GM12873 (cell line): ENCODE data around the gene CARMIL1.

ENCODE experiments used
- CTCF ChIP-seq: IDR thresholded peaks from 2 replicates; pipeline ENCODE4 v1.5.1; 2012; ENCODE audit warnings: low read depth, mild to moderate bottlenecking, moderate library complexity, low read length, control low read depth; ENCODE audit not compliant: insufficient read depth; ENCODE audit errors: missing control alignments

CARMIL1 gene

DNA sequence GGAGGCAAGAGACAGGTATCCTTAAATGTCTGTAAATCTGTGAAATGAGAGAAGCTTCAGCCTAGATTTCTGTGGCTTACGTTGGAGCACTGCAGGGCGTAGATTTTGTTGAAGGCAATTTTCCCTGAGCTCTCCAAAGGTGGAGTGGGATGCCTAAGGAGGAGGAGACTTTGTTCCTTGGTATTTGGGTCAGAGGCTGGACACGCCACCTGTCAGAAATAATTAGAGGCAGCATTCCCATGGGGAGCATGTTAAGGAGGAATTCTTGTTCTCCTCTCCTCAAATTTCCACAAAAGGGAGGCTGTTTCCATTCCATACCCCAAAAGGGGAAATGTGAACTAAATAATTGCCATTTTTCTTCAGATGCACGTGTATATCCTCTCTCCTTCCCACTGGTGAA, 361.7 kb downstream of the CARMIL1 start:
- no peak for TF ChIP-seq CTCF

GRCh38 chr6:25641377-25641776, 362.2 kb downstream of the CARMIL1 start:
- TF ChIP-seq CTCF = no peak

DNA sequence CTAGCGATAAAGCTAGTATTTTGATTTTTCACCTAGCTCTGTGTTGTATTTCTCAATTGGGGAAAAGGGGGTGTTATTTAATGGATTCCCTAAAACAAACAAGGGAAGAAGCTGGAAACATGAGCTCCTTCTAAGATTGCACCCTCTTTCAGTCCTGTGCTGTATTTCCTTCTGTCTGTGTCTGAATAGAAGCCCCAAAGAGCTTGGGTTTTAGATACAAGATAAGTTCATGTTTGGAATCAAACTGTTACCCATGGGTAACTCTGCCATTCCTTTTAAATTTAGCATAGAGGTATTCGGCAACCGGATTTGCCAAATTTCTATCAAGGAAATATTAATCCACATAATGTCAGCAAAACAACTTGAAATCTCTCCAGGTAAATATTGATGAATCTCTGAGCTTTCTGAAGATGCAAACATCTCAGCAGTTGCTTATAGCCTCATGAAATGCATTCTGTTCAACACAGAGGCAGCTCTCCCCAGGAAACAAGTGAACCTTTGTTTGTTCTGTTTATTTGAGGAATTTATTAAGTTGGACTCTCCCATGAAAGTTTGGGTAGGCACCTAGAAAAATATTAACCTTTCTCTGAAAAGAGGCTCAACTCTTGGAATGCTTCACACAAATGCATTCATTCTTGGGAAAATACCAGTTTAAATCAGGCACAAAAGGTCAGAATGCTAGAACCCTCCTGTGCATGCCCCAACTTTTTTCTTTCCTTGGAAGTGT, 362.9 kb downstream of the CARMIL1 start:
- no peak for TF ChIP-seq CTCF

DNA sequence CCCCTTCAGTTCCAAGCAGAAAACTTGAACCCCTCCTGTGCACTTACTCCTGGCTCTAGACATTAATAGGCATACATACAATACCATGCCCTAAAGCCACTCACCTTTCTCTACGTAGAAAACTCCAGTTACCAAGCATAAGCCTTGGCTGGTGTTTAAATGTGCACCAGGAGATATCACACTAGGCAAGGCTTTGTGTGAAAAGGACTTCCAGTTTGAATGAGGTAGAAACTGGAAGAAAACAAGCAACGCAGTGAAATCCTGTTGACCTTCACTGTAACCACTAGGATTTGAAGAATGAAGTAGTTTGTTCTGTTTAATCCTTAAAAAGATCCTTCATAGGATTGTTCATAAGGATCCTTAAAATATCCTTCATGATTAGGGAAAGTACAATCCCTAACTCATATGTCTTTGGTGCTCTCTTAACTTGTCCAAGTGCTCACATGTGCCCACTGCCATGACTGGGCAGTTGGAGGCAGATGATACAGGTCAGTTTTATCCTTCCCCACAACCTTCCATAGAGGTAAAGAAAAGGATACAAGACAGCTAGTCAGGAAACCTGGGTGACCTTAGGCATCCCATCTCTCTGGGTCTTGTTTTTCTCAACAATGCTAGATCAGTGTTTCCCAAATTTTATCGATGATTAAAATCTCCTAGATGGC, 363.6 kb downstream of the CARMIL1 start:
- TF ChIP-seq CTCF = no peak

GRCh38 chr6:25645916-25646315, 366.7 kb downstream of the CARMIL1 start:
- TF ChIP-seq CTCF = no peak

DNA sequence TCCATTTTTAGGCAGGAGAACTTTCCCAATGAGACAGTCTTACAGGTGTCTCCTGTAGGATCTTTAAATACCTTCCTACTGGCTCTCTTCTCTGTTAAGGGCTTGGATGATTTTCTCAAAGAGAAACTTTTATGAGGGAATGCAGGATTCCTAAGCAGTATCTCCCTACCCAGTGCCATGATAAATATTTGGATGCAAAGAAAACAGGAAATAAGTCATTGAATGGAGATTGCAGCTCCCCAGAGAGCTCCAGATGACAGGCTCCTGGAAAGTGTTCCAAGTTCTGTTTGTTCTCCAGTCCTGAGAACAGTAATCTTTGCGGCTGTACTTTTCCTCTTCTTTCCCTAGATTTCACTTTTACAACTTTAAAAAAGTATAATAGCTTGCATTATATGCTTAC, 370.4 kb downstream of the CARMIL1 start:
- TF ChIP-seq CTCF = no peak

DNA sequence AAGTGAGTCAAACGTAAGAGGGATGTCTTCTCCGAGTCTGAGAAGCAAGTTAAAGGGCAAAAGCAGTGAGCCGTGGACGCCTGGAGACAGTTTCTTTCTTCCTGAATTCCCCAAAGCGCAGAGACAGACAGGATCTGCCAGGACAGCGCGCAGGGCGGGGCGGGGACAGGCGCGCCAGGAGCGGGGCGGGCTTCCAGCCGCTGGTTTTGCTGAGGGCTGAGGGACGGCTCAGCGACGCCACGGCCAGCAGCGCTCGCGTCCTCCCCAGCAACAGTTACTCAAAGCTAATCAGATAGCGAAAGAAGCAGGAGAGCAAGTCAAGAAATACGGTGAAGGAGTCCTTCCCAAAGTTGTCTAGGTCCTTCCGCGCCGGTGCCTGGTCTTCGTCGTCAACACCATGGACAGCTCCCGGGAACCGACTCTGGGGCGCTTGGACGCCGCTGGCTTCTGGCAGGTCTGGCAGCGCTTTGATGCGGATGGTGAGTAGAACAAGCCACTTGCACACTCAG, 372.9 kb downstream of the CARMIL1 start, which contains the start of gene SCGN:
SCGN (plus strand) TSS at position 209 of the 509 bp plus-strand sequence; CDS start at position 398, 189 bp downstream.
- TF ChIP-seq CTCF = no peak
